GM23338 (cell line): ENCODE measurements around the gene FLRT2. TPM values are rescaled to one million over a fixed set of nuclear protein-coding genes. Genes with fewer than 3 reads are reported as not detected.

Experiments
- ATAC-seq: fragments of 200-7000 bp; cut with Tn5 transposase; 3 replicates; pipeline ENCODE4 v1.9.1; 2020
- DNase-seq: peaks from one replicate; pipeline ENCODE4 v3.0.0-alpha.2; 2015; ENCODE audit warnings: low spot score
- H2AFZ ChIP-seq: fragments of 200-600 bp; sonication (generic); 2 replicates; pipeline ENCODE4 v1.8.0; 2016; ENCODE audit warnings: antibody characterized with exemption, mild to moderate bottlenecking, moderate library complexity
- H3F3A ChIP-seq: fragments of 200-600 bp; sonication (generic); replicated peaks from 2 replicates; pipeline ENCODE4 v1.8.0; 2017; ENCODE audit warnings: antibody characterized with exemption, mixed run types, low read depth
- H3K27ac ChIP-seq: fragments of 200-600 bp; sonication (generic); 2 replicates; pipeline ENCODE4 v1.6.1; 2016; ENCODE audit warnings: low read depth
- H3K27me3 ChIP-seq: fragments of 200-600 bp; sonication (generic); 2 replicates; pipeline ENCODE4 v1.8.0; 2016; ENCODE audit warnings: mild to moderate bottlenecking, mixed run types, moderate library complexity; ENCODE audit not compliant: insufficient read depth
- H3K36me3 ChIP-seq: fragments of 200-600 bp; sonication (generic); 2 replicates; pipeline ENCODE4 v1.8.0; 2016; ENCODE audit warnings: mild to moderate bottlenecking; ENCODE audit not compliant: insufficient read depth
- H3K4me1 ChIP-seq: fragments of 200-600 bp; sonication (generic); 2 replicates; pipeline ENCODE4 v1.8.0; 2016; ENCODE audit warnings: mild to moderate bottlenecking, moderate library complexity; ENCODE audit not compliant: insufficient read depth
- H3K4me2 ChIP-seq: fragments of 200-600 bp; sonication (generic); 2 replicates; pipeline ENCODE4 v1.7.1; 2017; ENCODE audit warnings: mixed run types
- H3K4me3 ChIP-seq: fragments of 200-600 bp; sonication (generic); 2 replicates; pipeline ENCODE4 v1.6.1; 2016; ENCODE audit warnings: mixed run types
- H3K79me2 ChIP-seq: fragments of 200-600 bp; sonication (generic); replicated peaks from 2 replicates; pipeline ENCODE4 v1.8.0; 2017; ENCODE audit warnings: mild to moderate bottlenecking; ENCODE audit not compliant: insufficient read depth
- H3K9me2 ChIP-seq: fragments of 200-600 bp; sonication (generic); 2 replicates; pipeline ENCODE4 v1.8.0; 2017; ENCODE audit not compliant: insufficient read depth
- H4K20me1 ChIP-seq: fragments of 200-600 bp; sonication (generic); replicated peaks from 2 replicates; pipeline ENCODE4 v1.8.0; 2017; ENCODE audit warnings: mild to moderate bottlenecking; ENCODE audit not compliant: insufficient read depth
- H3K27ac Mint-ChIP-seq: 2 replicates; pipeline ENCODE4 v1.8.0; 2020; ENCODE audit warnings: inconsistent platforms, mild to moderate bottlenecking, moderate library complexity, mixed read lengths
- H3K27me3 Mint-ChIP-seq: 3 replicates; pipeline ENCODE4 v1.8.0; 2022; ENCODE audit warnings: low read depth, mild to moderate bottlenecking, moderate library complexity, mixed read lengths, inconsistent platforms; ENCODE audit not compliant: insufficient read depth, poor library complexity
- H3K36me3 Mint-ChIP-seq: 3 replicates; pipeline ENCODE4 v1.8.0; 2021; ENCODE audit warnings: low read depth, mild to moderate bottlenecking, inconsistent platforms, moderate library complexity, mixed read lengths
- H3K4me1 Mint-ChIP-seq: 3 replicates; pipeline ENCODE4 v1.8.0; 2020; ENCODE audit warnings: mild to moderate bottlenecking, inconsistent platforms, mixed read lengths
- H3K4me3 Mint-ChIP-seq: 3 replicates; pipeline ENCODE4 v1.8.0; 2021; ENCODE audit warnings: moderate library complexity, mild to moderate bottlenecking, inconsistent platforms, mixed read lengths
- H3K9me3 Mint-ChIP-seq: 3 replicates; pipeline ENCODE4 v1.8.0; 2020; ENCODE audit warnings: moderate library complexity, mild to moderate bottlenecking, inconsistent platforms, mixed read lengths
- EZH2 ChIP-seq: fragments of 200-600 bp; sonication (generic); IDR thresholded peaks from one replicate; pipeline ENCODE4 v1.8.0; 2017; ENCODE audit warnings: antibody characterized with exemption, mild to moderate bottlenecking, low read depth; ENCODE audit not compliant: unreplicated experiment
- EZH2phosphoT487 ChIP-seq: fragments of 200-600 bp; sonication (generic); IDR thresholded peaks from one replicate; pipeline ENCODE4 v1.8.1; 2018; ENCODE audit warnings: antibody characterized with exemption; ENCODE audit not compliant: unreplicated experiment
- NANOG ChIP-seq: IDR thresholded peaks from 2 replicates; pipeline ENCODE4 v1.6.1; 2016; ENCODE audit warnings: antibody characterized with exemption, borderline replicate concordance
- STAT1 ChIP-seq: IDR thresholded peaks from one replicate; pipeline ENCODE4 v1.6.1; 2016; ENCODE audit warnings: antibody characterized with exemption; ENCODE audit not compliant: unreplicated experiment
- ZNF114 ChIP-seq: fragments of 250-450 bp; sonication (Bioruptor Pico); IDR thresholded peaks from 2 replicates; pipeline ENCODE4 v1.5.0; 2020; ENCODE audit warnings: mild to moderate bottlenecking, moderate library complexity
- ZNF331 ChIP-seq: fragments of 250-450 bp; sonication (Bioruptor Pico); IDR thresholded peaks from 2 replicates; pipeline ENCODE4 v1.5.0; 2020; ENCODE audit warnings: low read depth, mild to moderate bottlenecking, moderate library complexity
- polyA plus RNA-seq: library from polyadenylated mRNA; unstranded; fragments of >200 nt; fragmentation: Nextera tagmentation; extraction: Ambion mirVana; gene quantifications from 2 replicates; pipeline ENCODE4 v1.2.1, GENCODE V29; 2016
- total RNA-seq: library from RNA; depleted of rRNA; stranded (reverse); fragments of >200 nt; shearing (Covaris generic); gene quantifications from 2 replicates; pipeline ENCODE4 v1.2.3, GENCODE V29; 2014
- TF ChIP-seq, protein P1 (sequence below): IDR thresholded peaks from 2 replicates; pipeline ENCODE4 v1.6.1; 2016; ENCODE audit warnings: antibody characterized with exemption
- TF ChIP-seq, protein P2 (sequence below), 2 experiments: fragments of 200-600 bp in 1 of 2; sonication (generic) in 1 of 2; conservative IDR thresholded peaks; 2 replicates each; pipeline versions ENCODE4 v1.5.1 to v1.6.1; 2016 to 2017; ENCODE audit warnings: antibody characterized with exemption in 2 of 2, low read depth in 2 of 2, mild to moderate bottlenecking in 2 of 2, moderate library complexity in 1 of 2
- TF ChIP-seq, protein P3 (sequence below): IDR thresholded peaks from one replicate; pipeline ENCODE4 v1.6.1; 2018; ENCODE audit warnings: antibody characterized with exemption; ENCODE audit not compliant: unreplicated experiment
- TF ChIP-seq, protein P4 (sequence below): fragments of 250-450 bp; sonication (Bioruptor Pico); IDR thresholded peaks from 2 replicates; pipeline ENCODE4 v1.5.0; 2020; ENCODE audit warnings: mild to moderate bottlenecking, moderate library complexity

The FLRT2 gene
- total and polyA plus RNA-seq, 2 experiments from 2014 or later = 4.3 to 7.4 TPM

DNA sequence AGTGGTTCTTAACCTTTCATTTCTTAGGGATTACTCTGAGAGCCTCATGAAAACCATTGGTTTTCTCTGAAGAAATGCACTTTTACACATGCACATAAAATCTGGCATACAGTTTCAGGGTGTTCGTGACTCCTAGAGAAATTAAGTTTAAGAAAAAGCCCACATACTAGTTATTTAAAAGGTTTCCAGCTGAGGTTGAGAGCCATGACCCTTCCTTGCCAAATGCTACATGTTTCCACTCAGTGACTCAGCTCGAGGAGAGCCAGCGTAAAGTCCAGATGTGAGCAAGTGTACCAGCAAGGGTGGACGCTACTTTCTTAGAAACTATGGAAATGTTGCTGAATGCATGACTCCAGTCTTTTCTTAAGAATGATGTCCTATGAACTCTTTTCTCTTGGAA, 42.7 kb upstream of the FLRT2 start:
- Histone ChIP-seq H3K9me2 (peaks cover 8% of the 10 kb centered on the region; the same call in 1 of the 2 replicates), H3K27me3 (no peaks in the 10 kb centered on the region), H3K36me3 (no peaks in the 10 kb centered on the region), H3K27ac (no peak overlapping the region), H3K4me3 (no peak overlapping the region), H2AFZ (no peak overlapping the region), H3F3A (no peaks in the 10 kb centered on the region), H3K79me2 (no peaks in the 10 kb centered on the region), H4K20me1 (no peaks in the 10 kb centered on the region), H3K4me2 (no peak overlapping the region), H3K4me1 (no peaks in the 10 kb centered on the region)
- H3K27me3 Mint-ChIP-seq = no peaks in the 10 kb centered on the region
- ATAC-seq = no peak
- H3K9me3 Mint-ChIP-seq = peaks cover 9% of the 10 kb centered on the region; the same call in 2 of the 3 replicates
- no peak overlapping the region for H3K27ac Mint-ChIP-seq
- no peak for DNase-seq
- TF ChIP-seq, protein P1, sequence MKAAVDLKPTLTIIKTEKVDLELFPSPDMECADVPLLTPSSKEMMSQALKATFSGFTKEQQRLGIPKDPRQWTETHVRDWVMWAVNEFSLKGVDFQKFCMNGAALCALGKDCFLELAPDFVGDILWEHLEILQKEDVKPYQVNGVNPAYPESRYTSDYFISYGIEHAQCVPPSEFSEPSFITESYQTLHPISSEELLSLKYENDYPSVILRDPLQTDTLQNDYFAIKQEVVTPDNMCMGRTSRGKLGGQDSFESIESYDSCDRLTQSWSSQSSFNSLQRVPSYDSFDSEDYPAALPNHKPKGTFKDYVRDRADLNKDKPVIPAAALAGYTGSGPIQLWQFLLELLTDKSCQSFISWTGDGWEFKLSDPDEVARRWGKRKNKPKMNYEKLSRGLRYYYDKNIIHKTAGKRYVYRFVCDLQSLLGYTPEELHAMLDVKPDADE = no peak
- TF ChIP-seq ZNF114 (CRISPR knock-in tag) = no peak
- no peaks in the 10 kb centered on the region for H3K4me1 Mint-ChIP-seq
- no peak overlapping the region for H3K4me3 Mint-ChIP-seq
- H3K36me3 Mint-ChIP-seq = no peaks in the 10 kb centered on the region; the same call in 2 of the 3 replicates

DNA sequence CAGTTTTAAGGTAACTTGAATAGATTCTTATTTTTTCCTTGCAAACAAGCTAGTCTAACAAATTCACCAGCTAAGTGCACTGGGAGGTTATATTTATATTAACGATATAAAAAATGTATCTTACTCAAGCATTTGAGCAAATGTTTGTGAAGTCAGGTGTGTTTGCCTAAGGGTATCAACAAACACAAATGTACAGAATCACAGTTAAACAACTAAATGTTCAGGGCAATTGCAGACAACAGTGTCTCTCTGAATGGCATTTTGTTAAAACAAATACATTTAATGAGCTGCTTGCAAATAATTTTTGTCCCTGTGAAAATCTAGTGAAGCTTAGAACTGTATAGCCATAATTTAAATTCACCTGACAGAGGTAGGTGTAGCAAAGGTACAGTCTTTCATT, 28.2 kb upstream of the FLRT2 start:
- Histone ChIP-seq H3K4me3 (no peak overlapping the region), H3K4me1 (peaks cover 9% of the 10 kb centered on the region; the same call in 1 of the 2 replicates), H3K27me3 (no peaks in the 10 kb centered on the region), H3K36me3 (no peaks in the 10 kb centered on the region), H3K4me2 (no peak overlapping the region), H3K27ac (no peak overlapping the region), H3F3A (no peaks in the 10 kb centered on the region), H2AFZ (no peak overlapping the region; the same call in 1 of the 2 replicates), H3K9me2 (no peaks in the 10 kb centered on the region), H4K20me1 (no peaks in the 10 kb centered on the region), H3K79me2 (no peaks in the 10 kb centered on the region)
- H3K4me1 Mint-ChIP-seq = no peaks in the 10 kb centered on the region; the same call in 2 of the 3 replicates
- DNase-seq (no peak), ATAC-seq (no peak)
- H3K36me3 Mint-ChIP-seq = no peaks in the 10 kb centered on the region
- H3K4me3 Mint-ChIP-seq = no peak overlapping the region
- H3K27ac Mint-ChIP-seq = no peak overlapping the region
- no peaks in the 10 kb centered on the region for H3K9me3 Mint-ChIP-seq
- peaks cover 4% of the 10 kb centered on the region for H3K27me3 Mint-ChIP-seq
- TF ChIP-seq, protein P2, sequence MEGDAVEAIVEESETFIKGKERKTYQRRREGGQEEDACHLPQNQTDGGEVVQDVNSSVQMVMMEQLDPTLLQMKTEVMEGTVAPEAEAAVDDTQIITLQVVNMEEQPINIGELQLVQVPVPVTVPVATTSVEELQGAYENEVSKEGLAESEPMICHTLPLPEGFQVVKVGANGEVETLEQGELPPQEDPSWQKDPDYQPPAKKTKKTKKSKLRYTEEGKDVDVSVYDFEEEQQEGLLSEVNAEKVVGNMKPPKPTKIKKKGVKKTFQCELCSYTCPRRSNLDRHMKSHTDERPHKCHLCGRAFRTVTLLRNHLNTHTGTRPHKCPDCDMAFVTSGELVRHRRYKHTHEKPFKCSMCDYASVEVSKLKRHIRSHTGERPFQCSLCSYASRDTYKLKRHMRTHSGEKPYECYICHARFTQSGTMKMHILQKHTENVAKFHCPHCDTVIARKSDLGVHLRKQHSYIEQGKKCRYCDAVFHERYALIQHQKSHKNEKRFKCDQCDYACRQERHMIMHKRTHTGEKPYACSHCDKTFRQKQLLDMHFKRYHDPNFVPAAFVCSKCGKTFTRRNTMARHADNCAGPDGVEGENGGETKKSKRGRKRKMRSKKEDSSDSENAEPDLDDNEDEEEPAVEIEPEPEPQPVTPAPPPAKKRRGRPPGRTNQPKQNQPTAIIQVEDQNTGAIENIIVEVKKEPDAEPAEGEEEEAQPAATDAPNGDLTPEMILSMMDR (conservative IDR thresholded peaks at IDR 0.05; ENCODE audit: low read depth in 2 of 2) = no peak
- TF ChIP-seq EZH2 = no peak
- no peak for TF ChIP-seq EZH2phosphoT487
- no peak for TF ChIP-seq STAT1
- no peak for TF ChIP-seq NANOG
- TF ChIP-seq, protein P3, sequence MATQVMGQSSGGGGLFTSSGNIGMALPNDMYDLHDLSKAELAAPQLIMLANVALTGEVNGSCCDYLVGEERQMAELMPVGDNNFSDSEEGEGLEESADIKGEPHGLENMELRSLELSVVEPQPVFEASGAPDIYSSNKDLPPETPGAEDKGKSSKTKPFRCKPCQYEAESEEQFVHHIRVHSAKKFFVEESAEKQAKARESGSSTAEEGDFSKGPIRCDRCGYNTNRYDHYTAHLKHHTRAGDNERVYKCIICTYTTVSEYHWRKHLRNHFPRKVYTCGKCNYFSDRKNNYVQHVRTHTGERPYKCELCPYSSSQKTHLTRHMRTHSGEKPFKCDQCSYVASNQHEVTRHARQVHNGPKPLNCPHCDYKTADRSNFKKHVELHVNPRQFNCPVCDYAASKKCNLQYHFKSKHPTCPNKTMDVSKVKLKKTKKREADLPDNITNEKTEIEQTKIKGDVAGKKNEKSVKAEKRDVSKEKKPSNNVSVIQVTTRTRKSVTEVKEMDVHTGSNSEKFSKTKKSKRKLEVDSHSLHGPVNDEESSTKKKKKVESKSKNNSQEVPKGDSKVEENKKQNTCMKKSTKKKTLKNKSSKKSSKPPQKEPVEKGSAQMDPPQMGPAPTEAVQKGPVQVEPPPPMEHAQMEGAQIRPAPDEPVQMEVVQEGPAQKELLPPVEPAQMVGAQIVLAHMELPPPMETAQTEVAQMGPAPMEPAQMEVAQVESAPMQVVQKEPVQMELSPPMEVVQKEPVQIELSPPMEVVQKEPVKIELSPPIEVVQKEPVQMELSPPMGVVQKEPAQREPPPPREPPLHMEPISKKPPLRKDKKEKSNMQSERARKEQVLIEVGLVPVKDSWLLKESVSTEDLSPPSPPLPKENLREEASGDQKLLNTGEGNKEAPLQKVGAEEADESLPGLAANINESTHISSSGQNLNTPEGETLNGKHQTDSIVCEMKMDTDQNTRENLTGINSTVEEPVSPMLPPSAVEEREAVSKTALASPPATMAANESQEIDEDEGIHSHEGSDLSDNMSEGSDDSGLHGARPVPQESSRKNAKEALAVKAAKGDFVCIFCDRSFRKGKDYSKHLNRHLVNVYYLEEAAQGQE = no peak
- no peak for TF ChIP-seq ZNF331 (CRISPR knock-in tag)
- TF ChIP-seq, protein P4, sequence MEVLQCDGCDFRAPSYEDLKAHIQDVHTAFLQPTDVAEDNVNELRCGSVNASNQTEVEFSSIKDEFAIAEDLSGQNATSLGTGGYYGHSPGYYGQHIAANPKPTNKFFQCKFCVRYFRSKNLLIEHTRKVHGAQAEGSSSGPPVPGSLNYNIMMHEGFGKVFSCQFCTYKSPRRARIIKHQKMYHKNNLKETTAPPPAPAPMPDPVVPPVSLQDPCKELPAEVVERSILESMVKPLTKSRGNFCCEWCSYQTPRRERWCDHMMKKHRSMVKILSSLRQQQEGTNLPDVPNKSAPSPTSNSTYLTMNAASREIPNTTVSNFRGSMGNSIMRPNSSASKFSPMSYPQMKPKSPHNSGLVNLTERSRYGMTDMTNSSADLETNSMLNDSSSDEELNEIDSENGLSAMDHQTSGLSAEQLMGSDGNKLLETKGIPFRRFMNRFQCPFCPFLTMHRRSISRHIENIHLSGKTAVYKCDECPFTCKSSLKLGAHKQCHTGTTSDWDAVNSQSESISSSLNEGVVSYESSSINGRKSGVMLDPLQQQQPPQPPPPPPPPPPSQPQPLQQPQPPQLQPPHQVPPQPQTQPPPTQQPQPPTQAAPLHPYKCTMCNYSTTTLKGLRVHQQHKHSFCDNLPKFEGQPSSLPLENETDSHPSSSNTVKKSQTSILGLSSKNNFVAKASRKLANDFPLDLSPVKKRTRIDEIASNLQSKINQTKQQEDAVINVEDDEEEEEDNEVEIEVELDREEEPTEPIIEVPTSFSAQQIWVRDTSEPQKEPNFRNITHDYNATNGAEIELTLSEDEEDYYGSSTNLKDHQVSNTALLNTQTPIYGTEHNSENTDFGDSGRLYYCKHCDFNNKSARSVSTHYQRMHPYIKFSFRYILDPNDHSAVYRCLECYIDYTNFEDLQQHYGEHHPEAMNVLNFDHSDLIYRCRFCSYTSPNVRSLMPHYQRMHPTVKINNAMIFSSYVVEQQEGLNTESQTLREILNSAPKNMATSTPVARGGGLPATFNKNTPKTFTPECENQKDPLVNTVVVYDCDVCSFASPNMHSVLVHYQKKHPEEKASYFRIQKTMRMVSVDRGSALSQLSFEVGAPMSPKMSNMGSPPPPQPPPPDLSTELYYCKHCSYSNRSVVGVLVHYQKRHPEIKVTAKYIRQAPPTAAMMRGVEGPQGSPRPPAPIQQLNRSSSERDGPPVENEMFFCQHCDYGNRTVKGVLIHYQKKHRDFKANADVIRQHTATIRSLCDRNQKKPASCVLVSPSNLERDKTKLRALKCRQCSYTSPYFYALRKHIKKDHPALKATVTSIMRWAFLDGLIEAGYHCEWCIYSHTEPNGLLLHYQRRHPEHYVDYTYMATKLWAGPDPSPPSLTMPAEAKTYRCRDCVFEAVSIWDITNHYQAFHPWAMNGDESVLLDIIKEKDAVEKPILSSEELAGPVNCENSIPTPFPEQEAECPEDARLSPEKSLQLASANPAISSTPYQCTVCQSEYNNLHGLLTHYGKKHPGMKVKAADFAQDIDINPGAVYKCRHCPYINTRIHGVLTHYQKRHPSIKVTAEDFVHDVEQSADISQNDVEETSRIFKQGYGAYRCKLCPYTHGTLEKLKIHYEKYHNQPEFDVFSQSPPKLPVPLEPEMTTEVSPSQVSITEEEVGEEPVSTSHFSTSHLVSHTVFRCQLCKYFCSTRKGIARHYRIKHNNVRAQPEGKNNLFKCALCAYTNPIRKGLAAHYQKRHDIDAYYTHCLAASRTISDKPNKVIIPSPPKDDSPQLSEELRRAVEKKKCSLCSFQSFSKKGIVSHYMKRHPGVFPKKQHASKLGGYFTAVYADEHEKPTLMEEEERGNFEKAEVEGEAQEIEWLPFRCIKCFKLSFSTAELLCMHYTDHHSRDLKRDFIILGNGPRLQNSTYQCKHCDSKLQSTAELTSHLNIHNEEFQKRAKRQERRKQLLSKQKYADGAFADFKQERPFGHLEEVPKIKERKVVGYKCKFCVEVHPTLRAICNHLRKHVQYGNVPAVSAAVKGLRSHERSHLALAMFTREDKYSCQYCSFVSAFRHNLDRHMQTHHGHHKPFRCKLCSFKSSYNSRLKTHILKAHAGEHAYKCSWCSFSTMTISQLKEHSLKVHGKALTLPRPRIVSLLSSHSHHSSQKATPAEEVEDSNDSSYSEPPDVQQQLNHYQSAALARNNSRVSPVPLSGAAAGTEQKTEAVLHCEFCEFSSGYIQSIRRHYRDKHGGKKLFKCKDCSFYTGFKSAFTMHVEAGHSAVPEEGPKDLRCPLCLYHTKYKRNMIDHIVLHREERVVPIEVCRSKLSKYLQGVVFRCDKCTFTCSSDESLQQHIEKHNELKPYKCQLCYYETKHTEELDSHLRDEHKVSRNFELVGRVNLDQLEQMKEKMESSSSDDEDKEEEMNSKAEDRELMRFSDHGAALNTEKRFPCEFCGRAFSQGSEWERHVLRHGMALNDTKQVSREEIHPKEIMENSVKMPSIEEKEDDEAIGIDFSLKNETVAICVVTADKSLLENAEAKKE = no peak
